Measurements from ENCODE around the gene KIAA0319L. TPM values are rescaled to one million over a fixed set of nuclear protein-coding genes. Genes with fewer than 3 reads are reported as not detected.

KIAA0319L gene
- total RNA-seq, 1 experiment from 2014 or later = 46.4 TPM

DNA sequence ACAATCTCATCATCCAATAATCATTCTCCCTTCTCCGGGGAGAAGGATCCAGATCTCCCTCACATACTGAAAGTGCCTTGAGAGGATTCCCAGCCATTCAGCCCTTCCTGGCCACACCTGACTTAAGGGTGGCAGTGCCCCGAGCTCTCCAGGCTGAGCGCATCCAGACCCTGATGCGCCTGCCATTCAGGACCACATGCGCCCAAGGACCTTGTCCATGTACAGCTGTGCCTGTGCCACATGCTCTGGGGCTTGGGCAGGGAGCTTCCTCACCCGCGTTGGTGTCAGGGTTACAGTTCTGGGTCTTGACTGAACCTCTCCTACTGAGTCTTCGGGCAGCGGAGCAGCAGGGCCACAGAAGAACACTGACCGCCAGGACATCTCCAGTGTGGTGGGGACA is 121.1 kb downstream of the KIAA0319L start:
- no peaks in the 10 kb centered on the region for H4K20me1 ChIP-seq (ENCODE audit: control insufficient read depth, insufficient read depth, insufficient read length)
- H3K9me3 ChIP-seq (ENCODE audit: control insufficient read depth, low read depth, low read length) = no peaks in the 10 kb centered on the region
- H3K14ac ChIP-seq (ENCODE audit: insufficient read depth, low read length) = no peak overlapping the region; the same call in 1 of the 2 replicates
- Mint-ChIP-seq H3K4me1 (no peaks in the 10 kb centered on the region), H3K9me3 (no peaks in the 10 kb centered on the region), H3K36me3 (ENCODE audit: insufficient read depth in 1 of 3, low read depth in 3 of 3) (peaks cover 43 to 82% (median 77%) of the 10 kb centered on the region in 3 experiments; a peak in 6 of 7 replicates), H3K27me3 (ENCODE audit: low read depth) (no peaks in the 10 kb centered on the region), H3K4me3 (no peak overlapping the region), H3K27ac (no peak overlapping the region; a peak in 2 of 7 replicates)
- no peaks in the 10 kb centered on the region for H3K23me2 ChIP-seq (ENCODE audit: insufficient read length, low read depth, low read length, poor library complexity, severe bottlenecking)
- H2BK15ac ChIP-seq (ENCODE audit: low read depth, low read length) = no peak overlapping the region
- H3K9ac ChIP-seq (ENCODE audit: extremely low read depth, insufficient read length, low read length) = no peak overlapping the region
- H4K5ac ChIP-seq (ENCODE audit: insufficient read length, low read depth, low read length) = no peak overlapping the region
- H3K4ac ChIP-seq (ENCODE audit: low read depth, low read length) = no peak overlapping the region
- no peak overlapping the region for H3K27ac ChIP-seq (ENCODE audit: insufficient read length, low read depth, low read length)
- H3K18ac ChIP-seq (ENCODE audit: insufficient read length, low read depth, low read length) = no peak overlapping the region
- no peak overlapping the region for H2BK20ac ChIP-seq (ENCODE audit: low read depth, low read length, poor library complexity, severe bottlenecking)
- no CpG with 5 or more reads among the region's 10 CpGs for WGBS (ENCODE audit: extremely low coverage, insufficient read length, low lambda C conversion rate)
- H3K56ac ChIP-seq (ENCODE audit: insufficient read length, low read depth, low read length) = no peak overlapping the region
- H3K4me2 ChIP-seq (ENCODE audit: insufficient read depth, insufficient read length, low read length) = no peak overlapping the region
- no peaks in the 10 kb centered on the region for H3K27me3 ChIP-seq (ENCODE audit: insufficient read depth, low read length)
- no peak overlapping the region for H2BK12ac ChIP-seq (ENCODE audit: insufficient read length, low read depth, low read length)
- no peak overlapping the region for H4K91ac ChIP-seq (ENCODE audit: insufficient read length, low read depth, low read length)
- no peak overlapping the region for H2AFZ ChIP-seq (ENCODE audit: low read length)
- H3K4me1 ChIP-seq (ENCODE audit: insufficient read depth, low read length) = no peaks in the 10 kb centered on the region
- H4K8ac ChIP-seq (replicated peaks; ENCODE audit: insufficient read length, low read depth, low read length) = no peak overlapping the region
- H2AK5ac ChIP-seq (ENCODE audit: insufficient read length, low read length) = no peak overlapping the region
- H3K79me1 ChIP-seq (ENCODE audit: insufficient read depth, low read depth, low read length, poor library complexity, severe bottlenecking) = no peaks in the 10 kb centered on the region
- H3K79me2 ChIP-seq (ENCODE audit: insufficient read depth, low read length) = no peaks in the 10 kb centered on the region
- DNase-seq = no peak
- H3T11ph ChIP-seq (ENCODE audit: low read length) = no peak overlapping the region
- H3K23ac ChIP-seq (ENCODE audit: insufficient read length, low read depth, low read length) = no peak overlapping the region
- H2BK120ac ChIP-seq (ENCODE audit: low read depth, low read length, poor library complexity, severe bottlenecking) = no peak overlapping the region
- TF ChIP-seq CTCF (conservative IDR thresholded peaks at IDR 0.05) = no peak
- H2BK5ac ChIP-seq (ENCODE audit: insufficient read length, low read length) = no peak overlapping the region

Measured in H9 (cell line).